Keratinocyte (primary cell): ENCODE data around the gene CD200R1L.

Experiments used
- CTCF ChIP-seq, 3 experiments: IDR thresholded peaks in 1 of 3; conservative IDR thresholded peaks in 1 of 3; optimal IDR thresholded peaks in 1 of 3; 2 replicates in 2 of 3; 3 replicates in 1 of 3; pipeline versions ENCODE3 to v1.5.1; 2011; ENCODE audit warnings: low read length in 3 of 3, mild to moderate bottlenecking in 3 of 3, moderate library complexity in 2 of 3, control low read depth in 1 of 3, inconsistent platforms in 1 of 3; ENCODE audit not compliant: insufficient read depth in 2 of 3; ENCODE audit errors: extremely low read depth in 1 of 3
- EZH2 ChIP-seq: IDR thresholded peaks from one replicate; pipeline ENCODE4 v1.6.1; 2012; ENCODE audit warnings: inconsistent platforms, mild to moderate bottlenecking, low read length, moderate library complexity

GRCh38 chr3:112794622-112795172 lies 52.0 kb downstream of the CD200R1L start:
- TF ChIP-seq CTCF (optimal IDR thresholded peaks at IDR 0.05 in 1 of 3, IDR thresholded peaks at IDR 0.05 in 1 of 3, conservative IDR thresholded peaks at IDR 0.05 in 1 of 3; ENCODE audit: extremely low read depth in 1 of 3, insufficient read depth in 2 of 3, low read length in 3 of 3) = no peak
- TF ChIP-seq EZH2 = no peak
